ENCODE results near the gene OR7C2. TPM values are rescaled to one million over a fixed set of nuclear protein-coding genes. Genes with fewer than 3 reads are reported as not detected.
"Not testable (repeated sequence)": the region's sequence is repeated elsewhere in the genome, so short reads cannot be mapped to it uniquely, and the experiment has no call there.

The OR7C2 gene
- total RNA-seq, 2 experiments from 2014 or later = not detected

GRCh38 chr19:14940266-14940665 is 1.0 kb upstream of the OR7C2 start:
- TF ChIP-seq CTCF (IDR thresholded peaks at IDR 0.05) = no peak
- H3K4me3 Mint-ChIP-seq = no peak overlapping the region
- DNase-seq (no peak), ATAC-seq (ENCODE audit: poor library complexity) (no peak)
- H3K36me3 ChIP-seq (ENCODE audit: insufficient read depth, low read length) = no peaks in the 10 kb centered on the region
- H3K27me3 ChIP-seq (ENCODE audit: control insufficient read depth in 1 of 2, insufficient read depth in 2 of 2, low read length in 2 of 2) = no peaks in the 10 kb centered on the region
- H3K36me3 Mint-ChIP-seq (ENCODE audit: low read depth) = no peaks in the 10 kb centered on the region
- intact Hi-C loops (cut with DNase I, micrococcal nuclease) = no loop called here
- ChIA-PET POLR2A (no interaction called here), CTCF (no interaction called here)
- no peaks in the 10 kb centered on the region for H3K9me3 ChIP-seq (ENCODE audit: control insufficient read depth in 1 of 2, insufficient read depth in 1 of 2, low read length in 2 of 2)
- H3K4me1 Mint-ChIP-seq (ENCODE audit: low read depth) = peaks cover 12% of the 10 kb centered on the region
- no peaks in the 10 kb centered on the region for H3K9me3 Mint-ChIP-seq
- no peak overlapping the region for H3K27ac Mint-ChIP-seq
- H3K27ac ChIP-seq (ENCODE audit: low read depth in 1 of 2, low read length in 2 of 2) = no peak overlapping the region
- H3K4me3 ChIP-seq (ENCODE audit: low read length) = no peak overlapping the region
- peaks cover 4% of the 10 kb centered on the region for H3K27me3 Mint-ChIP-seq
- H3K4me1 ChIP-seq (ENCODE audit: insufficient read depth, low read length) = no peaks in the 10 kb centered on the region

GRCh38 chr19:14943601-14944000 is 2.3 kb downstream of the OR7C2 start:
- ChIA-PET POLR2A (no interaction called here), CTCF (no interaction called here)
- H3K4me3 Mint-ChIP-seq = no peak overlapping the region
- H3K4me1 Mint-ChIP-seq (ENCODE audit: low read depth) = peaks cover 12% of the 10 kb centered on the region
- Histone ChIP-seq H3K27ac (ENCODE audit: low read depth in 1 of 2, low read length in 2 of 2) (no peak overlapping the region), H3K9me3 (ENCODE audit: control insufficient read depth in 1 of 2, insufficient read depth in 1 of 2, low read length in 2 of 2) (no peaks in the 10 kb centered on the region), H3K4me3 (ENCODE audit: low read length) (no peak overlapping the region), H3K36me3 (ENCODE audit: insufficient read depth, low read length) (no peaks in the 10 kb centered on the region), H3K4me1 (ENCODE audit: insufficient read depth, low read length) (no peaks in the 10 kb centered on the region), H3K27me3 (ENCODE audit: control insufficient read depth in 1 of 2, insufficient read depth in 2 of 2, low read length in 2 of 2) (no peaks in the 10 kb centered on the region)
- peak in 2 of 14 experiments; percentile 20 for DNase-seq
- no peaks in the 10 kb centered on the region for H3K9me3 Mint-ChIP-seq
- H3K27ac Mint-ChIP-seq = no peak overlapping the region
- ATAC-seq (ENCODE audit: poor library complexity) = no peak
- H3K27me3 Mint-ChIP-seq = no peaks in the 10 kb centered on the region
- intact Hi-C loops (cut with DNase I, micrococcal nuclease) = no loop called here
- no peak for TF ChIP-seq CTCF (IDR thresholded peaks at IDR 0.05)
- H3K36me3 Mint-ChIP-seq (ENCODE audit: low read depth) = no peaks in the 10 kb centered on the region

- ATAC-seq (ENCODE audit: poor library complexity) (no peak), DNase-seq (no peak)
- ChIA-PET CTCF (no interaction called here), POLR2A (no interaction called here)
- Mint-ChIP-seq H3K27me3 (no peaks in the 10 kb centered on the region), H3K4me3 (no peak overlapping the region), H3K4me1 (ENCODE audit: low read depth) (peaks cover 12% of the 10 kb centered on the region), H3K27ac (no peak overlapping the region), H3K9me3 (no peaks in the 10 kb centered on the region), H3K36me3 (ENCODE audit: low read depth) (no peaks in the 10 kb centered on the region)
- H3K27ac ChIP-seq (ENCODE audit: low read depth in 1 of 2, low read length in 2 of 2) = no peak overlapping the region
- no peaks in the 10 kb centered on the region for H3K9me3 ChIP-seq (ENCODE audit: control insufficient read depth in 1 of 2, insufficient read depth in 1 of 2, low read length in 2 of 2)
- H3K36me3 ChIP-seq (ENCODE audit: insufficient read depth, low read length) = no peaks in the 10 kb centered on the region
- no peak for TF ChIP-seq CTCF (IDR thresholded peaks at IDR 0.05)
- intact Hi-C loops (cut with DNase I, micrococcal nuclease) = no loop called here
- H3K4me1 ChIP-seq (ENCODE audit: insufficient read depth, low read length) = no peaks in the 10 kb centered on the region
- H3K4me3 ChIP-seq (ENCODE audit: low read length) = no peak overlapping the region
- no peaks in the 10 kb centered on the region for H3K27me3 ChIP-seq (ENCODE audit: control insufficient read depth in 1 of 2, insufficient read depth in 2 of 2, low read length in 2 of 2)
Measured at GRCh38 chr19:14944456-14944855, 3.2 kb downstream of the OR7C2 start.

GRCh38 chr19:14949413-14949812 is 8.1 kb downstream of the OR7C2 start:
- POLR2A ChIA-PET = not testable (repeated sequence)

More at GRCh38 chr19:14949413-14949812, 8.1 kb downstream of the OR7C2 start:
- ATAC-seq (ENCODE audit: poor library complexity); H3K4me1 ChIP-seq (ENCODE audit: insufficient read depth, low read length); H3K27me3 Mint-ChIP-seq; H3K27ac ChIP-seq (ENCODE audit: low read depth in 1 of 2, low read length in 2 of 2); H3K27me3 ChIP-seq (ENCODE audit: control insufficient read depth in 1 of 2, insufficient read depth in 2 of 2, low read length in 2 of 2); DNase-seq; intact Hi-C loops (cut with DNase I, micrococcal nuclease); H3K4me1 Mint-ChIP-seq (ENCODE audit: low read depth); H3K36me3 ChIP-seq (ENCODE audit: insufficient read depth, low read length); CTCF ChIA-PET; H3K9me3 Mint-ChIP-seq; H3K4me3 ChIP-seq (ENCODE audit: low read length); H3K36me3 Mint-ChIP-seq (ENCODE audit: low read depth); H3K27ac Mint-ChIP-seq; H3K4me3 Mint-ChIP-seq: not testable (repeated sequence)
- peaks cover 0 to 11% of the 10 kb centered on the region in 2 experiments for H3K9me3 ChIP-seq (ENCODE audit: control insufficient read depth in 1 of 2, insufficient read depth in 1 of 2, low read length in 2 of 2)
